Stimulated activated CD4-positive, alpha-beta T cell treated with anti-CD3 and anti-CD28 coated beads, Interleukin-12 subunit alpha, Interleukin-12 subunit beta, amount 100 ng/mL, for 4 hours (primary cell): Measurements from ENCODE around the gene ANO4.

Experiments
- DNase-seq: peaks from one replicate; pipeline ENCODE4 v3.0.0-alpha.2; 2020

Gene ANO4

DNA sequence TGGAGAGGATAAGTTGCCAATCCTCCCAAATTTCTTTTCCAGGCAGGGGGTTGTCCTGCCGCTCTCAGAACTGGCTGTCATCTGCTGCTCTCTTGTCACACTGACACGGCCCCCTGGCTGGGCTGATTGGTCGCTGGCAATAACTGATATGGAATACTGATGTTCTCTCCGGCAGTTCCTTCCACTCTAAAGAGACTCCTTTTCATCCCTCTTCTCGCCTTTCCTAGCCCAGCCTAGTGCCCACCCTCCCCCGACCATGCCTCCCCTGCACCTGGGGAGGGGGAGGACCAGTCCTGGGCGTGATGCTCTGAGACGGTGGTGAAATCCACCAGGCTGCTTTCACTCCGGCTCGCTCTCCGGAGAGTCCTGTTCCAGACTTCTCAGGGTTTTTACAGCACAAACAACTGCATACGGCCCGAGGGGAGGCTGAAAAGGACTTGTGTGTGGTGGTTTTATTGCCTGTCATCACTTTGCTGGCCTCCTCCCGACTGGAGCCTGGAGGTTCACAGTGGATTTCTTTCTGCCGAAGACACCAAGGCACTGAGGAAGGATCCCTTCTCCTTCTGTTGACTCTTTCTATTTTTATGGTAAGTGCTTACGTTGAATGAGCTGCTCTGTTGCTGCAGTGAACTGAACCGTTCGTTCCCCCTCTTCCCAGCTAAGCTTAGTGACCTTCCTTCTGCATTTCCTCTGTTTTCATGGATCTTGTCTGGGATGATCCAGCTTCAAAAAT, at the start of gene ANO4:
Gene ANO4, plus strand, starts transcription at position 336 of the 733 bp plus-strand sequence. CDS start 107,010 bp downstream, outside the sequence.
- DNase-seq, result no peak

DNA sequence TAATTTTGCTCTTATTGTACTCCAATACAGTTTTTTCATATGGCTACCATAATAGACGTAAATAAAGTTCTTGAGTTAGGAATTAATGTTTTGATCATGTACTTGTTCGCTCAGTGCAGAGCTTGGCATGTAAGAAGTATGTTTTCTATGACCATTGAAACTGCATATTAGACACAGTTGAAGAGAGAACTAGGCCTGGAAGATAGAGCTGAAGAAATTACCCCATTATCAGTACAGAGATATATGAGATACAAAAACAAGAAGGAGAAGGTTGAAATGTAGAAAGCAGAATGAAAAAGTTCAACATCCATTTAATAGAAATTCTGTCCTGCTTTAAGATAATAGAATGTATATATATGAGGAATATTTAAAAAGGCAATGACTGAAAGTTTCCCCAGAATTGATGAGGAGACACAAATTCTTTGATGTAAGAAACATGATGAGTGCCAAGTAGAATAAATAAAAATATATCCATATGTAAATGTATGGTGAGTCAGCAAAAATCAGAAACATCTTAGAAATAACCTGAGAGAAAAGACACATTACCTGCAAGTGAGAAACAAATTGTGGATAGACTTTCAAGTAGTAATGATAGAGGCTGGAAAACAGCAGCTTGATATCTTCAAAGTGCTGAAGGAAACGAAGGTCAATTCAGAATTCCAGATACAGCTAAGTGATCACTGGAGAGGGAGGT, 49.1 kb upstream of the ANO4 start:
- DNase-seq, result no peak

DNA sequence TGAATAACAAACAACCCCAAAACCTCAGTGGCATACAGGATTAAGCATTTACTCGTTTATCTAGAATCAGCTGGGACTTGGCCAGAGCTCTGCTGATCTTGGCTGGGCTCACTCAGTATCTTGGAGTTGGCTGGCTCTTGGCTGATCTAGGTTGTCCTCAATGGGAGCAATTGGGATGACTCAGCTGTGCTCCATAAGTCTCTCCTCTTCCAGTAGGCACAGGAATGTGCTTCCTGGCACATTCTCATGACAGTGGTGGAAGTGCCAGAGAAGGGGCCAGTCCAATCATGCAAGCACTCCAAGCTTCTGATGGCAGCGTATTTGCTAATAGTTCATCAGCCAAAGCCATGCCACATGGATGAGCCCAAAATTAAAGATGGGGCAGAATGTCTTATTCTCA, 41.7 kb upstream of the ANO4 start:
- DNase-seq, result no peak

DNA sequence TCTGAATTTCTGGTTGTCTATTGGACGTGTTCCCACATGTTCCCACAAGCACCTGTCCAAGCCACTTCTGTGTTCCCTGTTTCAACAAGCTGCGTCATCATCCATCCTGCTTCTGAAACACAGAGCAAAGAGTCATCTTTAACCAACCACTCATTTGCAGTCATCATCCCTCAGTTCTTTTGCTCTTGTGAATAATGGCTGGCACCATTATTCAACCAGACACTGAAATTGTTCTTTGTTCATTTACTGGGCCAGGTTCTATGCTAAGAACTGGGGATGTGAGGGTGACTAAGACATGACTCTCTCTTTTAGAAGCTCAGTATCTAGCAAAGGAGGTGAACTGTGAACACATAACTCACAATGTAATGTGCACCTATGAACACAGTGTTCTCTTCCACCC, 40.7 kb upstream of the ANO4 start:
- DNase-seq, result no peak

DNA sequence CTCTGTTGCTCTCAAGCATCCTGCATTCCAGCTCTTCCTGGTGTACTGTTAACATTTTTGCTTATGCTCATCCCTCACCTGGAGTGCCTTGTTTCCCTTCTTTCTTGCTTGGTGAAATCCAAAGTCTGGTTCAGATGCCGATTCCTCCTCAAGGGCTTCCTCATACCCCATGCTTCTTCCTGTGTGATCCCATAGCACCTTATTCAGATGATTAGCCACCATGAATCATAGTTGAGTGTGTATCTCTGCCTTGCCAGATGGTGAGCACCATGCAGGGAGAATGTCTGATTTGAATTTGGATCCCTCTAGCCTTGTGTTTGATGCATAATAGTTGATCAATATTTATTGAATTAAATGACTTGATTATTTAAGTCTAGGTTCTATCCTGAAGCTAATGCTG, 39.4 kb upstream of the ANO4 start:
- no peak for DNase-seq

DNA sequence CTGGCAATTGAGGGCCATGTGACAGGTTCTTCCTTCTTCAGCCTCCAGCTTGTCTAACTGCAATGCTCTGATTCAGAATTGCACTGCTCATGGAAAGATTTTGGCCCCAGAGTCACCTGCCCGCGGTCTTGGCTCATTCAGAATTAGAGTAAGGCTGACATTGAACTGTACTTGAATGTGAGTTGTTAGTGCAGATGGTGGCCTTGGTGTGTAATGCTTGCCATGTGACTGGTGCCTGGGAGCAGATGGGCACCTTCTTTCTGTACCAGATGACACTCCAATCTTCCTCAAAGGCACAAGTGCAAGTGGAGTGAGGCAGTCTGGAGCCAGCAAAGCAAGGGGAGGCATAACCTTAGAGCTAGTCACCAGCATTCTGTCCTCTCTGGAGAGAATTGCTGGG, 36.5 kb upstream of the ANO4 start:
- DNase-seq, result no peak

DNA sequence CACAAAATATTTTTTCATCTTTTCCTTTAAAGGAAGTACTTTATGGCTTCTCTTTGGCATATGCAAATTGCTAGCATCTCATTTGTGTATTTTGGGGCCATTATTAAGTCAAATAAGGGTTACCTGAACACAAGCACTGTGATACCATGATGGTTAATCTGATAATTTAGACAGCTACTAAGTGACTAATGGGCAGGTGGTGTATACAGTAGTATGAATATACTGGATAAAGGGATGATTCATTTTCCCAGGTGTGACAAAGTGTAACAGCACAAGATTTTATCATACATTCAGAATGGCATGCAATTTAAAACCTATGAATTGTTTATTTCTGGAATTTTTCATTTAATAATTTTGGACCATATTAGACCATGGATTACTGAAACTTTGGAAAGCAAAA, 27.2 kb upstream of the ANO4 start:
- DNase-seq, result no peak

DNA sequence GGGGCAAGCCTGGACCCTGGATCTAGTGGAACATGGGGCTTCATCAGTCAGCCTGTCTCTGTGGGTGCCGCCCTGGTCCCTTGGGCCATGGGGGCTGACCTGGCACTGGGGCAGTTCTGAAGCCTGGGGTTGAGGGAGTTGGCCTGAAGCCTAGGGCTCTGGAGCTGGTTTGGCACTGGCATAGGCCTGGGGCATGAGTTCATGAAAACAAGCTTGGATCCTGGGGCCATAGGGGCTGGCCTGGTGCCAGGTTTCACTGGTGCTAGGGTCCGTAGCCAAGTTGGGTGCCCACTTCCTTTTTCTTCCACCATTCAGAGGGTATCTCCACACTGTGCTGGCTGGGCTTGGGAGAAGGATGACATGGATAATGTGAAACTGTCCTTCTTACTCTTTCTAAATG, 26.6 kb upstream of the ANO4 start:
- no peak for DNase-seq

DNA sequence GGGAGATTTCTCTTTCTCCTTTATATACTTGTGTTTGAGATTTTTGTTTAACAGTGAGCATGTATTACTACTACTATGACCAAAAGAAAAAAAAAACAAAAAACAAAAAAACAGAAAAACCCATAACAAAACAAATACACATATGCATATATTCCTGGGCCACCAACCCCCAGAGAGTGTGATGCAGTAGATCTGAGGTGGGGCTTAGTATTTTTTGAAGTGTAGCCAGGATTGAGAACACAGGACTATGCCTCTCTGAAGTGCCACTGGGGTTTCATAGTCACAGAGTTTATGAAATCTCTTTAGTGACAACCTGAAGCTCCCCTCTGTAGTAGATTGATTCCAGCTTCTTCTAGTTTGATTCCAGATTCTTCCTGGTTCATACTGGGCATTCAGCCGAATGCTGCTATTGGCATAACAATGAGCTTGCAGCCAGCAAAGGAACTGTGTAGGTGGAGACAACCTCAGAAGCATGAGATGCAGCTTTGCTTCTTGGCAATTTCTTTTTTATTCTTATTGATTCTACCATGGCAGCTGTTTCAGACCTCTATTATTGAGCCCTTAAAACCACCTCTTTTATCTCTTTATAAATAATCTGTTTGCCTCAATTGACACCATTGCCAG, 15.5 kb upstream of the ANO4 start:
- no peak for DNase-seq

DNA sequence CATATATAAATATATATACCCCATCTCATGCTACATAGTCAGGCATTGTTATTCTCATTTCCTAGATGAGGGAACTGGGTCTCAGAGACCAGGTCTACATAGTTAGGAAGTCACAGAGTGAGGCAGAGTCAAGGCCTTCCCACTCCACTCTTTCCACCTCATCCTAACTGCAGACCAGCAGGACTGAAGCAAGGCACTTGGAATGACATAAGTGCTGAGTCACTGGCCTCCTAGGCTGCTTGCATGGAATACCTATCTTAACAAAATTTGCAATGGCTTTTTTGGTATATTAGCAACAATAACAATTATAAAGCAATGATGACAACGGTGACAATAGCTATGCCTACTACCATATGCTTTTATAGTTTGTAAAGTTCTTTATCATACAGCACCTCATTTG, 5.4 kb upstream of the ANO4 start:
- DNase-seq, result no peak

DNA sequence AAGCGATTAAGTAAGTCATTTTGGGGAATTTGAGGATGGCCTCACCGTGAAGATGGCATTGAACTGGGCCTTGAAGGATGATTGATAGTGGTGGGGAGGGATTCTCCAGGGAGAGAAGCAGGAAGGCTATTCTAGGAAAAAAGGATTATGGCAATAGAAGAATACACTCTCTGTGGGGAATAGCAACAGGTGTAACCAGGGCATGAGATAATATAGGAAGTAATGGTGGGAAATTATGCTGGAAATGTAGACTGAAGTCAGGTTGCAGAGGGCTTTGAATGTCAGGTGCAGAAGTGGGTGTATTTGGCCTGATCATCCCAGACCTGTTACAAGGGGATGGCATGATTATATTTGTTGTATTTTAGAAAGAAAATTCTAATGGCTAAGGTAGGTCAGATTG, 4.6 kb upstream of the ANO4 start:
- no peak for DNase-seq

DNA sequence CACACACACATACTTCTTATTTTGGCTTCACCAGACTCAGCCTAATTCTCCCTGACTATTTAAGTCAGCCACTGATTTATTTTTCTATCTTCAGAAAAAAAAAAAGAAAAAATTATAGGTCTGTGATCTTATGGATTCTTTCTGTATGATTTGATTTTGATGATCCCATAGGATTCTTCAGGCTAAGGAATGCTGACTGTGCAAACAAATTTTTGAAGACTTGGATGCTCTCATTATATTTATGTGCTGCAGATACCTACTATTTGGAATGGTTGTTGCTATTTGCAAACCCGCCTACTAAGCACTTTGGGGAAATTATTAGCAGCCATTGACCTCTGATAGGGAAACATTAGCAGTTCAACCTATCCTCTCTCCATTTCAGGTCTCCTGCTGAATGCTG, 4.0 kb upstream of the ANO4 start:
- no peak for DNase-seq

DNA sequence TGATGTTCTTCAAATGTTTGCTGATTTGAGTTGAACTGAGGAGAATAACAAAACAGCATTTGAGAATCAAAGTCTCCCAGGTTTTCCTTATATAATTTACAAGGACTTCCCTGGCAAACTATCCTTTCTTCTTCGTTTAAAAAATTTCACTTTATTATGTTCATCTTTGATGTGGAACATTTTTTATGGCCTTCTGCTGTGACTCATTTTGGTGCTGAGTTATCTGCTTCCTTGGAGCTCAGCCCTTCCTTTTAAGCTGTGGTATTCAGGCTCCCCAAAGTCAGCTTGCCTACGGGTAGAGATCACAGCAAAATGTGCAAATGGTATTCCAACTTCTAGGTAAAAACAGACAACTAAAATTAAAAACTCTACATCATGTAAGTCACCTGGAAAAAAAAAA, 1.4 kb upstream of the ANO4 start:
- DNase-seq, result no peak

DNA sequence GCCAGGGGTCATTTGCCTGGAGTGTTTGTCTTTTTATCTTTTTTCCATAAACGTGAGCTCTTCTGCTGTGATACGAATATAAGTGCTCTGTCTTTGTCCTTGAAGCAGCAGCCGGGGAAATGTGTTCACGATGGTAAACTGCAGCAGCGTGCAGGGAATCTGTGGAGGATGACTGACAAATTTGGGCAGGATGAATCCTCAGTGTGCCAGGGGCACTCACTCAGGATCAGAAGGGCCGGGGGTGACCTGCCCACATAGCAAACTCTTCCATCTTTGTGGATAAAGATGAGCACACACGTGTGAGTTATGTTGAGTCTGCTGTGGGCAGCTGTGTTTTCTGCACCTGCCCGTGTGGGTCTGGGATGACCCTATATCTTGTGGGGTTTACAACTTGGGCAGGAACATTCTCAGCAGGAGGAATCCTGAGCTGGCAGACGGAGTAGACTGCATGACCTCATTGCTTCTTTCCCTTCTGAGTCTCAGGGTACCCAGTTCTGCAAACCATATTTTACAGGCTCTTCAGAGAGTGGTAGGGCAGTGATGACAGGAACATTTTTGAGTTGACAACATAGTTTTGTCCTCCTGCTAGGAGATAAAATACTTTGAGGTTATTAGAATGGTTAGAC, 711 bp downstream of the ANO4 start:
- no peak for DNase-seq

DNA sequence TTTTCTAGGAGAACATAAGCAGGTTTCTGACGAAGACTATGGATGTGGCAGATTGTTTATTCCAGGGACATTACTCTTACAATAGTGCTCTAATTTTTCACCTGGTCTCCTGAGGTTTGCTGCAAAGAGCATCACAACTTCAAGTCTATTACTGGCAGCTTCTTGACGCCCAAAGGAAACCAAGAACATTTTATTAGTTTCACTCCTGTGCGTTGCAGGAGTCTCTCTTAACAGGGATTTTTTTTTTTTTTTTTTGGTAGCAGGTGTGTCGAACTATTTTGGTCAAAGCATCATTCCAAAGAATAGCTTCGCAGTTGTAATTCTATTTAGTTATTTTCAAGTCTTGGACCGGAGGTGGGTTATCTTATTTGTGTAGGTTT, 1.2 kb downstream of the ANO4 start:
- no peak for DNase-seq

DNA sequence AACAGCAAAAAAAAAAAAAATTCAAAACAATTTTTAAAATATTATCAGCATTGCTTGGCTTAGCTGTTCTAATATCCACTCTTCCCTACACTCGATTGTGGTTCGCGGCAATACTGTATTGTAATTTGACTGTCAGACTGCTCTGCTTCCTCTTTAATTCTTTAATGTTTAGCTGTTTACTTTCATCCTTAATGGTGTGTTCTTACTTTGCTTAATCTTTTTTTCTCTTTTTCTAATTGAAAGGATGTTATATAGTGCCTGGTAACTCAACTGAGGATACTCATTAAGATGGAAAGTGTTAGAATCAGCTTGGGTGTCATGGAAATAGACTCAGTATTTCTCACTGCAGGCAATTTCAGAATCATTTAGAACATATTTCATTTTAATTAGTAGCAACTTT, 2.0 kb downstream of the ANO4 start:
- no peak for DNase-seq

DNA sequence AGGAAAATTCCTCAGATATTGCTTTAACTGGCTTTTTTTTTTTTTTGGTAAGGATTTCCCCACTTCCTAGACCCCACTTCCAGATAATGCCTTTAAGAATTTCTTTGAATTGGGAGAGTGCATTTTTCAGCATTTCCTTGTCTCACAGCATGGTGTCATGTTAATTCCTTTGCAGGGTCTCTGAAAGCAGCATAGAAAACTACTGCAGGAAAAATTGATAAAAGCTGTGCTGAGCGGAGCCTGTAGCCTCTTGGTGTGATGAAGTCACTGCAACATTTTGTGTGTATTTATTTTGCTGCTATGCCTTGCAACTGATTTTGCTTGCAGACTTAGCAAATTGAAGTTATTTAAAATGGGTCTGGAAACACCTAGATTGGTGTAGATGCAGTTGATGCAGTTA, 2.7 kb downstream of the ANO4 start:
- no peak for DNase-seq

DNA sequence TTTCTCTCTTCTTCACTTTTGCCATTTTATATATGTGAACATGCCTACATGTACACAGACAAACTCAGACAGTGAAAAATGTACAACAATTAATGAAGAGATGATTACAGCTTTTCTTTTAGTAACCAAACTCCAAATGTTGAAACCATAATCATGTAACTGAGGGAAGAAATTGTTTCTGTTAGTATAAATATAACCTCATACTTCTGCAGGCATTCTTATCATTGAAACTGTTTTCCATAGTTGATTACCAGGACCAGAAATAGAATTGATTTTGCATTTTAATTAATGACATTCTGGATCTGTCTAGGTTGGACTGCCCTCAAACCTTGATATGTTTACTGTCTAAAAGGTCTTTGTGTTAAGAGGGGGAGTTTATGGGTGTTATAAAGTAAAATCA, 3.2 kb downstream of the ANO4 start:
- no peak for DNase-seq

DNA sequence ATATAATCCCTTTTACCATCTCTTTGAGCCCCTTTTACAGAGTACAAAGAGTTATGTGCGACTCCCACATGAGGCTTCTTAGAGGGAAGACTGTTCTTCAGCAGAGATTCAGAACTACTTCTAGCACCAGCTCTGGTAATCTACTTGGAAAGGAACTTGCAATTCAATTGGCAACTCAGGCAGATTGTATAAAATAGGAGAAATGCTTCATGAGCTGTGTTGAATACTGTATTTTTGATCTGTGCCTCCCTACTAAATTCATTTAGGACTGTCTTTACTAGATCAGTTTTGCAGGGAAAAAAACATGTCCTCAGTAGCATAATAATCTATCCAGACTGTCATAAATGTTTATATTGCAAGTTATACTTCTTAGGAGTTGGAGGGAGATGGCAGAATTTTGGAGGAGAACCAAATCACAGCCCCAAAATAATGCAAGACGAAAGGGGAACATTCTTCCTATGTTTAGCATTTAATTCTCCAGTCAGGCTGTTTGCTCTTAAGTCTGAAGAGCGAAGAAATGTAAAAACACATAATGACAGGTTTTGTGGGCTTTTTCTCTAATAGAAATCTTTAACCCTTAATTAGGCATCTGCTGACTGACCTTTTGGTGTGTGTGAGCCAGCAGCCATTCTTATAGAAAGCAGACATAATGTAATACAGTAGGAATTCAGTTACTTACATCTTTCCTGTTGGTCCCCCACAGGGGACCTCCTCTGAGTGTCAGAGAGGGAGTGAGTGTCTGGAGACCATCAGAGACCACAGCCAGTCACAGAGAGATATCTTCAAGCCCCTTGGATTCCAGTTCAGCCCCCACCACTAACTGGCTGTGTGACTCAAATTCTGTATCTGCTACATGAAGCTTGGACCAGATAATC, 3.9 kb downstream of the ANO4 start:
- DNase-seq, result no peak

DNA sequence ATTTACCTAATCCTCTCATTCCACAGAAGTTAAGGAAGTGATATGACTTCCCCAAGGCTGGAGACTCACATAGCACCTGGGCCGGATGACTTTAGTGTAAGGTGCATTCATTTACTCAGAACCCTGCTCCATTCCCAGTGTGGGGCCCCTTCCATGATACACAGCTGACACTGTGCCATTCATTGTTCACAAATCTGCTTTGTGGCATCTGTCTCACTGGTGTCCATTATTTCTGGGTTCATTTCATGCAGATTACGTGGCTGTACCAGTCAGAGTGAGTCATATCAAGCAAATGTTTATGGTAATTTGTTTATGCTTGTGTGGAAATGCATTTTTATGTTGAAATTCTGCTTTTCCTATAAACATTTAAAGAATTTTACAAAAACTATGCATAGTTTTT, 5.2 kb downstream of the ANO4 start:
- no peak for DNase-seq

DNA sequence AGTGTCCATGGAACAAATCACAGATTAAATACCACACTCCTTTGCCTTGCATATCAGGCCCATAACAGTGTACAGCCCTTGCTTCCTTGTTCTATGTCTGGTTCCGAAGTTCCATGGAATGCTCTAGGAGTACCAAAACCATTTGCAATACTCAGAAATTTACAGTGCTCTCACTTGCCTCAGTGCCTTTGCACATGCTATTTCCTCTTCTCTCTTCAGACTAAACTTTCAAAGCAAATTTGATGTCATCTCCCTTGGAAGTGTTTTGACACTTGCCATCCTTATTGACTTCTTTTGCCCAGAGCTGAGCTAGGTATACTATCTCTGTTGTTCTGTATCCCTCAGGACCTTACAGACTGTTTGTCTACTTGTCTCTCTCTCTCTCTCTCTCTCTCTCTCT, 6.1 kb downstream of the ANO4 start:
- DNase-seq, result no peak

DNA sequence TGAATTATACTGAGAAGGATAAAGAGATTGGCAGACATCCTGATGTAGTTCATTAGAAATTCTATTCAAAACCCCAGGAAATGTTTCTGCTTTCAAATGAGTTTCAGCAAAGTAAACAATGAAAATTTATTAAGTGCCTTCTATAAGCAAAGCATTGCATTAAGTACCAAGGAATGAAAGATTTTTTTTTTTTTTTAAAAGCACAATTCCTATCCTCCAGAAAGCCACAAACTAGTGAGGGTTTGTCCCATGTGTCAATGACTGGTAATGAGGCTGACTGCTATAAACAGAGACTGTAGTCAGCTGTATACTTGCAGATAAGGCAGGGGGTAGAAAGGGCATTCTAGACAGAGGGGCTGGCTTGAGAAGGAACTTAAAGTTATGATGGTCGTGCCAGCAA, 6.7 kb downstream of the ANO4 start:
- no peak for DNase-seq

DNA sequence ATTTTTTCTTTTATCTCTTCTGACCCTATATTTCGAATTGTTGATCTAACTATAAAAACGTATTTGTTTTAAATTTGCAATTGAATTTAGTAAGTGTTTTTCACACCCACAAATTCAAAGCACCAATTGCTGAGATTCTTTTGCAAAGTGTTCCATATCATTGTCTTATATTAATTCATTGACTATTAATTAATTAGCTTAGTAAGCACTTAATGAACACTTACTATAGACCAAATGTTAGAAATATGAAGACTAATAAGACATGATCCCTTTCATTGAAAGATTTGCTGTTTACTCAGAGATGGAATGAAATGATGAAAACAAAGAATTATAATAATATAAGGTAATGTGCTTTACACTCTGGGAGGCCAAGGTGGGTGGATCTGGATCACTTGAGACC, 14.2 kb downstream of the ANO4 start:
- DNase-seq, result no peak
